Spinal cord (tissue), 10 donors: Measurements from ENCODE around the gene PYGB. TPM values are rescaled to one million over a fixed set of nuclear protein-coding genes. Genes with fewer than 3 reads are reported as not detected.
A peak's percentile ranks its signal among the peaks of the same experiment; 100 is the strongest.
"Not testable (repeated sequence)": the region's sequence is repeated elsewhere in the genome, so short reads cannot be mapped to it uniquely, and the experiment has no call there.

Source experiments
- DNase-seq, 6 donors: peaks; one replicate each; pipeline versions ENCODE4 v3.0.0 to v3.0.0-alpha.2; 2013 to 2015; ENCODE audit warnings: low spot score in 6 of 6, low read depth in 4 of 6
- H3K27ac ChIP-seq: one replicate; pipeline ENCODE4 v1.5.1; 2013; ENCODE audit warnings: low read depth, low read length, control low read depth
- H3K27me3 ChIP-seq: one replicate; pipeline ENCODE4 v1.6.1; 2013; ENCODE audit warnings: low read length; ENCODE audit not compliant: control insufficient read depth, insufficient read depth
- H3K36me3 ChIP-seq: one replicate; pipeline ENCODE4 v1.6.1; 2013; ENCODE audit warnings: low read length; ENCODE audit not compliant: control insufficient read depth, insufficient read depth
- H3K4me1 ChIP-seq: one replicate; pipeline ENCODE4 v1.6.1; 2013; ENCODE audit warnings: low read length; ENCODE audit not compliant: control insufficient read depth, insufficient read depth
- H3K4me3 ChIP-seq: one replicate; pipeline ENCODE4 v1.5.1; 2013; ENCODE audit warnings: low read depth, low read length, control low read depth
- H3K9me3 ChIP-seq: one replicate; pipeline ENCODE4 v1.6.1; 2013; ENCODE audit warnings: low read length; ENCODE audit not compliant: control insufficient read depth, insufficient read depth
- WGBS: methylation state at CpG from one replicate; pipeline ENCODE4 v1.1.5; 2013; ENCODE audit warnings: missing lambda C conversion rate; ENCODE audit not compliant: insufficient coverage; 5-methylcytosine and 5-hydroxymethylcytosine counted together
- polyA plus RNA-seq, 2 donors: library from polyadenylated mRNA; unstranded; fragments of 120-200 nt; gene quantifications; one replicate each; pipeline ENCODE4 v1.2.1, GENCODE V29; 2013; ENCODE audit not compliant: insufficient read length in 2 of 2
- total RNA-seq, 2 donors: library from RNA; depleted of rRNA in 1 of 2; stranded (reverse); fragments of 120-200 nt in 1 of 2; fragments of >200 nt in 1 of 2; gene quantifications; one replicate each; pipeline versions ENCODE4 v1.2.3 to v1.2.4, GENCODE V29; 2013 to 2014
- donor health status: healthy.

The PYGB gene
- total and polyA plus RNA-seq, 4 donors, result 71.4 to 122 (median 97.3) TPM

GRCh38 chr20:25260770-25261437 lies 13.0 kb downstream of the PYGB start:
- H3K27me3 ChIP-seq, H3K4me3 ChIP-seq, DNase-seq, H3K9me3 ChIP-seq, H3K27ac ChIP-seq, H3K4me1 ChIP-seq: not testable (repeated sequence)
- H3K36me3 ChIP-seq, result peaks cover 27% of the 10 kb centered on the region
- 95% methylated on average over 16 of the region's 16 CpGs for WGBS

GRCh38 chr20:25269057-25269832 lies 21.4 kb downstream of the PYGB start:
- Histone ChIP-seq H3K27me3 (no peaks in the 10 kb centered on the region), H3K9me3 (no peaks in the 10 kb centered on the region), H3K36me3 (peaks cover 53% of the 10 kb centered on the region), H3K27ac (no peak overlapping the region), H3K4me1 (peaks cover 16% of the 10 kb centered on the region), H3K4me3 (no peak overlapping the region)
- 88% methylated on average over 11 of the region's 11 CpGs for WGBS
- no peak for DNase-seq

- WGBS, result 98% methylated on average over 4 of the region's 6 CpGs
- peaks cover 58% of the 10 kb centered on the region for H3K36me3 ChIP-seq
These were observed 21.9 kb downstream of the PYGB start for GRCh38 chr20:25269833-25270170.

GRCh38 chr20:25270829-25271251 lies 23.0 kb downstream of the PYGB start:
- H3K27ac ChIP-seq, result no peak overlapping the region
- no peaks in the 10 kb centered on the region for H3K27me3 ChIP-seq
- no peak overlapping the region for H3K4me3 ChIP-seq
- 81% methylated on average over 11 of the region's 12 CpGs for WGBS
- H3K36me3 ChIP-seq, result peaks cover 69% of the 10 kb centered on the region
- no peaks in the 10 kb centered on the region for H3K9me3 ChIP-seq
- peaks cover 16% of the 10 kb centered on the region for H3K4me1 ChIP-seq
- DNase-seq, result no peak

More at GRCh38 chr20:25269833-25270170, 21.9 kb downstream of the PYGB start:
- Histone ChIP-seq H3K27me3 (no peaks in the 10 kb centered on the region), H3K9me3 (no peaks in the 10 kb centered on the region), H3K27ac (no peak overlapping the region), H3K4me1 (peaks cover 16% of the 10 kb centered on the region), H3K4me3 (no peak overlapping the region)
- DNase-seq, result no peak

GRCh38 chr20:25271486-25272222 lies 23.8 kb downstream of the PYGB start:
- Histone ChIP-seq H3K27ac (no peak overlapping the region), H3K4me3 (no peak overlapping the region), H3K9me3 (no peaks in the 10 kb centered on the region), H3K4me1 (peaks cover 16% of the 10 kb centered on the region), H3K27me3 (no peaks in the 10 kb centered on the region), H3K36me3 (peaks cover 77% of the 10 kb centered on the region)
- DNase-seq, result no peak
- 94% methylated on average over 7 of the region's 13 CpGs for WGBS

- DNase-seq, result no peak
- Histone ChIP-seq H3K4me1 (peaks cover 16% of the 10 kb centered on the region), H3K9me3 (no peaks in the 10 kb centered on the region), H3K36me3 (peaks cover 85% of the 10 kb centered on the region), H3K27ac (no peak overlapping the region), H3K27me3 (no peaks in the 10 kb centered on the region), H3K4me3 (no peak overlapping the region)
- WGBS, result 92% methylated on average over 13 of the region's 19 CpGs
These were observed 24.5 kb downstream of the PYGB start for GRCh38 chr20:25272223-25273000.

GRCh38 chr20:25273046-25273445 lies 25.2 kb downstream of the PYGB start:
- Histone ChIP-seq H3K4me1 (peaks cover 16% of the 10 kb centered on the region), H3K27ac (peak overlapping the region; percentile 8), H3K4me3 (no peak overlapping the region), H3K27me3 (no peaks in the 10 kb centered on the region), H3K9me3 (no peaks in the 10 kb centered on the region), H3K36me3 (peaks cover 91% of the 10 kb centered on the region)
- WGBS, result 82% methylated on average over 10 of the region's 10 CpGs
- DNase-seq, result peak in 1 of 6 donors; percentile 54

GRCh38 chr20:25273541-25274358 lies 25.9 kb downstream of the PYGB start:
- H3K4me3 ChIP-seq, result no peak overlapping the region
- DNase-seq, result peak in 1 of 6 donors; percentile 92
- peaks cover 16% of the 10 kb centered on the region for H3K4me1 ChIP-seq
- peak overlapping the region; percentile 8 for H3K27ac ChIP-seq
- no peaks in the 10 kb centered on the region for H3K27me3 ChIP-seq
- peaks cover 98% of the 10 kb centered on the region for H3K36me3 ChIP-seq
- WGBS, result 86% methylated on average over 15 of the region's 20 CpGs
- no peaks in the 10 kb centered on the region for H3K9me3 ChIP-seq
